Mesothelial cell of epicardium (in vitro differentiated cells): ENCODE measurements around the gene RIMS4. TPM values are rescaled to one million over a fixed set of nuclear protein-coding genes. Genes with fewer than 3 reads are reported as not detected.

ENCODE experiments used
- DNase-seq, 2 experiments: peaks; one replicate each; pipeline ENCODE4 v3.0.0; 2021; ENCODE audit warnings: low spot score in 2 of 2; ENCODE audit not compliant: unreplicated experiment in 2 of 2
- H3K27ac Mint-ChIP-seq: 2 replicates; pipeline ENCODE4 v1.8.0; 2021; ENCODE audit warnings: mixed read lengths
- H3K27me3 Mint-ChIP-seq: 2 replicates; pipeline ENCODE4 v1.8.0; 2021; ENCODE audit warnings: low read depth, mixed read lengths
- H3K36me3 Mint-ChIP-seq: 2 replicates; pipeline ENCODE4 v1.8.0; 2021; ENCODE audit warnings: mixed read lengths
- H3K4me1 Mint-ChIP-seq: 2 replicates; pipeline ENCODE4 v1.8.0; 2021; ENCODE audit warnings: mixed read lengths
- H3K4me3 Mint-ChIP-seq: 2 replicates; pipeline ENCODE4 v1.8.0; 2021; ENCODE audit warnings: mild to moderate bottlenecking, moderate library complexity, mixed read lengths
- H3K9me3 Mint-ChIP-seq: 2 replicates; pipeline ENCODE4 v1.8.0; 2021; ENCODE audit warnings: mixed read lengths
- total RNA-seq: library from RNA; stranded (reverse); gene quantifications from 3 replicates; pipeline ENCODE4 v1.2.1, GENCODE V29; 2021
- TF ChIP-seq, protein P1 (sequence below): fragments of 200-600 bp; sonication (generic); IDR thresholded peaks from one replicate; pipeline ENCODE4 v1.5.0; 2021; ENCODE audit warnings: antibody characterized with exemption; ENCODE audit not compliant: unreplicated experiment

The RIMS4 gene
- total RNA-seq, 1 donor from 2014 or later = 1.6 TPM

DNA sequence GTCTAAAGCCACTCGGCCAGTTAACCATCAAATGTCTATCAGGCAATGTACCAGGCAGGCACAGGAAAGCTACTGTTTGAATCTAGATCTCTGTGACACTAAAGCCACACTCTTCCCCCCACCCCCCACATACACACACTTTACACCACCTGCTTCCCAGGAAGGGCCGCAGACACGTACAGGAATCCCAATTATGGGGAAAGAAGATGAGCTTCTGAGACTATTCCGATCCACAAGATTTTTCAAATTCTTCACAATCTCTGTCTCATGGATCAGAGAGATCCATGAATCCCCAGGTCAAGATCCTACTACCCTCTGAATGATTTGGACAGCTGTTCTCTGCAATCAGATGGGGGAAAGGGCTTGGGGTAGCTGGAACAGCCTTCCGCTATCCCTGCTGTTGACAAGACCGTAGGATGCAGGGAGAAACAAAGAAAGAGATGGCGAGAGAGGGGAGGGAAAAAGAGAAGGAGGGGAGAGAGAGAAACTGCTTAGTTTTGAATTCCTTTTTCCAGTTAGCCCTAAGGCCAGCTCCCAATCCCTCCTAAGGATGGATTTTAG is 25.4 kb upstream of the RIMS4 start:
- no peaks in the 10 kb centered on the region for H3K36me3 Mint-ChIP-seq
- peaks cover 6% of the 10 kb centered on the region for H3K9me3 Mint-ChIP-seq
- no peak overlapping the region for H3K4me3 Mint-ChIP-seq
- H3K4me1 Mint-ChIP-seq = peaks cover 5% of the 10 kb centered on the region
- H3K27me3 Mint-ChIP-seq = peaks cover 12% of the 10 kb centered on the region
- no peak overlapping the region for H3K27ac Mint-ChIP-seq
- no peak for DNase-seq
- TF ChIP-seq, protein P1, sequence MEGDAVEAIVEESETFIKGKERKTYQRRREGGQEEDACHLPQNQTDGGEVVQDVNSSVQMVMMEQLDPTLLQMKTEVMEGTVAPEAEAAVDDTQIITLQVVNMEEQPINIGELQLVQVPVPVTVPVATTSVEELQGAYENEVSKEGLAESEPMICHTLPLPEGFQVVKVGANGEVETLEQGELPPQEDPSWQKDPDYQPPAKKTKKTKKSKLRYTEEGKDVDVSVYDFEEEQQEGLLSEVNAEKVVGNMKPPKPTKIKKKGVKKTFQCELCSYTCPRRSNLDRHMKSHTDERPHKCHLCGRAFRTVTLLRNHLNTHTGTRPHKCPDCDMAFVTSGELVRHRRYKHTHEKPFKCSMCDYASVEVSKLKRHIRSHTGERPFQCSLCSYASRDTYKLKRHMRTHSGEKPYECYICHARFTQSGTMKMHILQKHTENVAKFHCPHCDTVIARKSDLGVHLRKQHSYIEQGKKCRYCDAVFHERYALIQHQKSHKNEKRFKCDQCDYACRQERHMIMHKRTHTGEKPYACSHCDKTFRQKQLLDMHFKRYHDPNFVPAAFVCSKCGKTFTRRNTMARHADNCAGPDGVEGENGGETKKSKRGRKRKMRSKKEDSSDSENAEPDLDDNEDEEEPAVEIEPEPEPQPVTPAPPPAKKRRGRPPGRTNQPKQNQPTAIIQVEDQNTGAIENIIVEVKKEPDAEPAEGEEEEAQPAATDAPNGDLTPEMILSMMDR = no peak

DNA sequence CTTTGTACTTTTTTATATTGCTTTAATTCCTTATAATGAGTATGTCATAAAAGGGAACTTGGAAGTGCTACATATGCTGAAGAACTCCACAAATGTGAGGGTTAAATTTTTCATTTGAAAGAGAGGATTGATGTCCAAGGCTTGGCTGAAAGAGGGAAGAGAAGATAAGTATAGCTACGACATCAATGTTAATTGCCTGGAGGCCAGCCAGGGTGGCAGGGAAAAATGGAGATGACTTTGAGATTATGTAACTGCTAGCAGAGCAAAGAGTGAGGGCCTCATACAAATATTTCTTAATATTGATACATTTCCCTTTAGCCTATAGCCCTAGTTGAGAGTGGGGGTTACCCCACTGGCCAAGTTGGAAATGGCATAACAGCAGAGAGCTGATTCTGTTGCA is 24.8 kb upstream of the RIMS4 start:
- TF ChIP-seq, protein P1 = no peak
- Mint-ChIP-seq H3K4me3 (no peak overlapping the region), H3K27me3 (peaks cover 7% of the 10 kb centered on the region), H3K4me1 (peaks cover 5% of the 10 kb centered on the region), H3K36me3 (no peaks in the 10 kb centered on the region), H3K9me3 (peaks cover 6% of the 10 kb centered on the region), H3K27ac (no peak overlapping the region)
- no peak for DNase-seq

DNA sequence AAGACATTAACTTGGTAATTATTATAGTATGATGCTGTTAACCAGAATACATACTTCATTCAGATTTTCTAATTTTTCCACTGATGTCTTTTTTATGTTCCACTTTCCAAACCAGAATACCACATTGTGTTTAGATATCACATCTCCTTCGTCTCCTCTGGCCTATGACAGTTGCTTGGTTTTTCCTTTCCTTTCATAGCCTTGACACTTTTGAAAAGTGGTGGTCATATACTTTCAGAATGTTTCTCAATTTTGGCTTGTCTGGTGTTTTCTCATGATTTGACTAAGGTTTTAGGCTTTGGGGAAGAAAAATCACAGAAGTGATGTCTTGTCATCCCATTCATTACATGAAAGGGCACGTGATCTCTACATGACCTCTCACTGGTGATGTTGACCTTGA is 24.3 kb upstream of the RIMS4 start:
- H3K27ac Mint-ChIP-seq = no peak overlapping the region
- peaks cover 8% of the 10 kb centered on the region for H3K27me3 Mint-ChIP-seq
- peaks cover 6% of the 10 kb centered on the region for H3K9me3 Mint-ChIP-seq
- H3K4me3 Mint-ChIP-seq = no peak overlapping the region
- DNase-seq = no peak
- H3K36me3 Mint-ChIP-seq = no peaks in the 10 kb centered on the region
- peaks cover 5% of the 10 kb centered on the region for H3K4me1 Mint-ChIP-seq
- TF ChIP-seq, protein P1 = no peak

DNA sequence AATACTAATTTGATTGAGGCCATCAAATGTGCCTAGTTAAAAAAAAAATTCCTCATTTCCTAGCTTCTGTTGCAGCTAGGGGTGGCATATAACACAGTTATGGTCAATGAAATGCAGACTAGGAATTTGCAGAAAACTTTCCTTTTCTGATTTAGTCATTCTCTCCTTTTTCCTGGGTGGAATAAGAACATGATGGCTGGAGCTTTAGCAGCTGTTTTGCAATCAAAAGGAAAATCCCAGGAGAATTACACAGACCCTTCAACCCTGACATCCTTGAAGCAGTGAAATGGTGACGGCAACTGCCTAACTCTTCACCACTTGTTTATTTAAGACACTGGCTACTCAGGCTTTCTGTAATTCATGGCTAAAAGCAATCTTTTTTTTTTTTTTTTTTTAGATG is 23.1 kb upstream of the RIMS4 start:
- H3K4me3 Mint-ChIP-seq = no peak overlapping the region
- DNase-seq = no peak
- H3K4me1 Mint-ChIP-seq = peaks cover 5% of the 10 kb centered on the region
- H3K27ac Mint-ChIP-seq = no peak overlapping the region
- H3K27me3 Mint-ChIP-seq = peaks cover 12% of the 10 kb centered on the region
- TF ChIP-seq, protein P1 = no peak
- peaks cover 6% of the 10 kb centered on the region for H3K9me3 Mint-ChIP-seq
- no peaks in the 10 kb centered on the region for H3K36me3 Mint-ChIP-seq

GRCh38 chr20:44832724-44833123 is 22.4 kb upstream of the RIMS4 start:
- no peak overlapping the region for H3K27ac Mint-ChIP-seq
- peaks cover 5% of the 10 kb centered on the region for H3K4me1 Mint-ChIP-seq
- H3K27me3 Mint-ChIP-seq = peaks cover 16% of the 10 kb centered on the region
- peaks cover 6% of the 10 kb centered on the region for H3K9me3 Mint-ChIP-seq
- H3K4me3 Mint-ChIP-seq = no peak overlapping the region
- no peak for DNase-seq
- TF ChIP-seq, protein P1 = no peak
- H3K36me3 Mint-ChIP-seq = no peaks in the 10 kb centered on the region

GRCh38 chr20:44830995-44831394 is 20.6 kb upstream of the RIMS4 start:
- H3K27ac Mint-ChIP-seq = no peak overlapping the region
- H3K27me3 Mint-ChIP-seq = peaks cover 18% of the 10 kb centered on the region
- no peak overlapping the region for H3K4me3 Mint-ChIP-seq
- peaks cover 6% of the 10 kb centered on the region for H3K9me3 Mint-ChIP-seq
- TF ChIP-seq, protein P1 = no peak
- H3K4me1 Mint-ChIP-seq = peaks cover 5% of the 10 kb centered on the region
- H3K36me3 Mint-ChIP-seq = no peaks in the 10 kb centered on the region
- DNase-seq = no peak
